Activated CD4-positive, alpha-beta T cell treated with anti-CD3 and anti-CD28 coated beads, Interleukin-2, amount 10 ng/mL, durations not matched to agents 7 days and 5 days (primary cell): ENCODE data around the gene S100Z. TPM values are rescaled to one million over a fixed set of nuclear protein-coding genes. Genes with fewer than 3 reads are reported as not detected.

Experiments
- CTCF ChIA-PET: fragments of 350-600 bp; sonication (Branson Sonifier 250); formaldehyde crosslinking; loops from one replicate; lab custom pipeline; 2021; ENCODE audit warnings: antibody characterized with exemption; lab: Charles Lee
- POLR2A ChIA-PET: fragments of 350-600 bp; sonication (Branson Sonifier 250); formaldehyde crosslinking; loops from one replicate; lab custom pipeline; 2021; ENCODE audit warnings: antibody characterized with exemption; lab: Charles Lee
- DNase-seq: peaks from one replicate; pipeline ENCODE4 v3.0.0-alpha.2; 2020
- H3K27ac Mint-ChIP-seq: one replicate; pipeline ENCODE4 v1.8.0; 2021; ENCODE audit warnings: mild to moderate bottlenecking, moderate library complexity, mixed read lengths
- H3K27me3 Mint-ChIP-seq: one replicate; pipeline ENCODE4 v1.8.0; 2021; ENCODE audit warnings: mixed read lengths
- H3K36me3 Mint-ChIP-seq: one replicate; pipeline ENCODE4 v1.8.0; 2021; ENCODE audit warnings: low read depth, mixed read lengths
- H3K4me1 Mint-ChIP-seq: one replicate; pipeline ENCODE4 v1.8.0; 2021; ENCODE audit warnings: mixed read lengths
- H3K4me3 Mint-ChIP-seq: one replicate; pipeline ENCODE4 v1.8.0; 2021; ENCODE audit warnings: mild to moderate bottlenecking, moderate library complexity, mixed read lengths
- H3K9me3 Mint-ChIP-seq: one replicate; pipeline ENCODE4 v1.8.0; 2021; ENCODE audit warnings: mixed read lengths
- total RNA-seq, 2 experiments: library from RNA; stranded (reverse); gene quantifications; one replicate each; pipeline ENCODE4 v1.2.3, GENCODE V29; 2021

Gene S100Z
- total RNA-seq, 2 experiments from 2014 or later, result 1.8 to 2.2 TPM

DNA sequence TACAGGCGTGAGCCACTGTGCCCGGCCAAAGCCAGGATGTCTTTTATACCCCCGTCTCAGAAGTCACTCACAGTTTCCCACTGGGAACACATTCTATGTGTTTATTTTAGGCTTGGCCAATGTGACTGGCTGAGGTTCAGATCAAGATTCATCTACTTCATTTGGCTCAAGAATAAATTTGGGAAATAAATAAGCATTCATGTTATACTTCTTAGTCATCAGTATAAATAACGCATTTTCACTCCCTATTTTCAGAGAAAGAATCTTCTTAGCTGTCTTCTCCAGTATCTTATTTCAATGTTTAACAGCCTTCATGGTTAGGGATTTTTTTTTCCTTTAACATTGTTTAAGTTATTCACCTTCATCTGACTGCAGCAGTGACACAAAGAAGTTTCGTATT lies 11.8 kb downstream of the S100Z start:
- ChIA-PET CTCF (interaction anchor here (0.7 to 1.1 kb wide), 2 partner anchors 9 to 1000 kb away, joined by 3 read pairs; no protein-coding TSS in a partner anchor), POLR2A (no interaction called here)
- Mint-ChIP-seq H3K27me3 (no peaks in the 10 kb centered on the region), H3K36me3 (peaks cover 3% of the 10 kb centered on the region), H3K4me1 (peaks cover 5% of the 10 kb centered on the region), H3K4me3 (no peak overlapping the region), H3K9me3 (peaks cover 3% of the 10 kb centered on the region), H3K27ac (no peak overlapping the region)
- no peak for DNase-seq

DNA sequence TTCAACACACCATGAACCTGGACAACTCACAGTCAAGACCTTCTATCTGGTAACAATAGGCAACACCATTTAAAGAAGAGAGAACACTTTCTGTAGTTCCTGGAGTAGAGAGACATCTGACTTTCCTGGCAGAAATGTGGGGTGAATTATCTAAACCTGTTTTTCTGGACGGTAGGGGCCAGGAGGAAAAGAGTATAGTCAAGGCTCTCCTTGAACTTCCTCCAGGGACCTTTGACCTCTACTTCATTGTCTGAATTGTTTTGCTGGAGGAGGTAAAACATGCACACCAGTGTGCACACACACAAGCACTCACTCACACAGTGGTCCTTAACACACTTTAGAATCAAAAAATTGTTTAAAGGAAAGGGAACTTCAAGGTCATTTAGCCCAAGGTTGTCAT lies 13.2 kb downstream of the S100Z start:
- ChIA-PET POLR2A (no interaction called here), CTCF (no interaction called here)
- peaks cover 3% of the 10 kb centered on the region for H3K4me1 Mint-ChIP-seq
- no peaks in the 10 kb centered on the region for H3K9me3 Mint-ChIP-seq
- no peak for DNase-seq
- H3K36me3 Mint-ChIP-seq, result no peaks in the 10 kb centered on the region
- no peak overlapping the region for H3K27ac Mint-ChIP-seq
- no peak overlapping the region for H3K4me3 Mint-ChIP-seq
- H3K27me3 Mint-ChIP-seq, result no peaks in the 10 kb centered on the region

DNA sequence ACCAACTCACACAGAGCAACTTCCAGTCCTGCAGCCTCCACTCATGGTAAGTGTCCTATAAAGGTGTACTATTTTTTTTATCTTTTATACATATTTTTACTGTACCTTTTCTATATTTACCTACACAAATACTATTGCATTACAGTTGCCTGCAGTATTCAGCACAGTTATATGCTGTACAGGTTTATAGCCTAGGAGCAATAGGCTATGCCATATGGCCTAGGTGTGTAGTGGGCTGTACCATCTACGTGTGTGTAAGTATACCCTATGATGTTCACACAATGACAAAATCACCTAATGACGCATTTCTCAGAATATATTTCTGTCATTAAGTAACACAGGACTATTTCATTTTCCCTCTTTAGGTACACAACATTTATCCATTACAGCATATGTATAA lies 16.7 kb downstream of the S100Z start:
- Mint-ChIP-seq H3K4me1 (peaks cover 4% of the 10 kb centered on the region), H3K9me3 (no peaks in the 10 kb centered on the region), H3K4me3 (no peak overlapping the region), H3K27ac (no peak overlapping the region), H3K36me3 (no peaks in the 10 kb centered on the region), H3K27me3 (no peaks in the 10 kb centered on the region)
- ChIA-PET CTCF (interaction anchor here (3.9 kb wide), 1 partner anchor 8 kb away, joined by 14 read pairs; no protein-coding TSS in a partner anchor), POLR2A (no interaction called here)
- no peak for DNase-seq

DNA sequence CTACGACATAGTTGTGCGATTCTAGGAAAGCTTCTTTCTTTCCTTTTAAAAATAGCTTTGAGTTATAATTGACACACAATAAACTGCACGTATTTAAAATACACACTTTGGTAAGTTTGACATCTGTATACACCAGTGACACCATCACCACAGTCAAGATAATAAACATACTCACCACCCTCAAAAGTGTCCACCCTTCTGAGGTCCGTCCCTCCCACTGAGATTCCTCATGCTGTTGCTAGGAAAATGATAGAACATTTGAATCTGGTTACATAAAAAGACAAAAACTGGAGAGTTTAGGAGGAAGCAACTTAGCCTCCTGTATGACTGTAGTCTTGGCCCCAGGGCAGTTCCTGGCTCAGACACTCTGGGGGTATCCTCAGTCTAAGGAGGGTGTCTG lies 17.2 kb downstream of the S100Z start:
- H3K9me3 Mint-ChIP-seq, result no peaks in the 10 kb centered on the region
- H3K4me3 Mint-ChIP-seq, result no peak overlapping the region
- no peak for DNase-seq
- H3K4me1 Mint-ChIP-seq, result peaks cover 4% of the 10 kb centered on the region
- POLR2A ChIA-PET, result no interaction called here
- no peaks in the 10 kb centered on the region for H3K27me3 Mint-ChIP-seq
- no peaks in the 10 kb centered on the region for H3K36me3 Mint-ChIP-seq
- no peak overlapping the region for H3K27ac Mint-ChIP-seq
- CTCF ChIA-PET, result interaction anchor here (0.6 to 3.9 kb wide), 3 partner anchors 8 to 209 kb away, joined by 3 to 14 read pairs (median 5); no protein-coding TSS in a partner anchor

DNA sequence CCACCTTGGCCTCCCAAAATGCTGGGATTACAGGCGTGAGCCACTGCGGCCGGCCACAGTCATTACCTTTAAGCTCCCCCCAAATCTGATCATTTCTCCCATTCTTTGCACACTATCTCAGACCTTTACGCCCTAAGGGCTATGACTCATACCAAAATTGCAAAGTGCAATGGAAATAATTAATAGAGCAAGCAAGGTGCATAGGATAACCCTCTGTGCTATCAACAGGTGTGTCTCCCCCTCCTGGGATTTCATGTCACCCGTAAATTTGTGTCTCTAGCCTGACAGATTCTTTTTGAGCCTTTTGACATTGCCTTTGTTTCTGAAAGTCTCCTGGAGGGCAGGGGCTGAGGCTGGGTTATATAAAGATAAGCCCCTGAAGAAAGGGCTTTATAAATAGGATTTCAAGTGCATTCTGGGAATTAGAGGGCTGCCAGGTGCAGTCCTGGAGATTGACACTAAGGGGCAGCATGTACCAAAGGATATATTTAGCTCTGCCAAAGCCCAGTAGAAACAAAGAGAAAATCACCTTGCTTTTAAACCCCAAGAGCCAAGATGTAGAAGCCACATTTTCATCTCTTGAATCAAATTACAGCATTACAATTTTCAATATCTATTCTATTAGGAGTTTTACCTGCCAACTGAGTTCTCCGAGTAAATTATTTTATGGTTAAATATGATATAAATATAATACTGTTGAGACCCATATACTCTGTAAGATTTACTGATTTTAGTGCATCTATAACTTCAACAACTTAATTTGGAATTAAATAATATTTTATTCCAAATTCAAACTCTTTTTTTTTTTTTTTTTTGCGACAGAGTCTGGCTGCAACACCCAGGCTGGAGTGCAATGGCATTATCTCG lies 18.2 kb downstream of the S100Z start:
- H3K36me3 Mint-ChIP-seq, result no peaks in the 10 kb centered on the region
- ChIA-PET CTCF (interaction anchor here (0.6 to 3.9 kb wide), 7 partner anchors 9 to 209 kb away, joined by 3 to 14 read pairs (median 4); no protein-coding TSS in a partner anchor), POLR2A (no interaction called here)
- H3K27ac Mint-ChIP-seq, result no peak overlapping the region
- H3K4me1 Mint-ChIP-seq, result peaks cover 4% of the 10 kb centered on the region
- peak; percentile 73 for DNase-seq
- no peaks in the 10 kb centered on the region for H3K27me3 Mint-ChIP-seq
- no peaks in the 10 kb centered on the region for H3K9me3 Mint-ChIP-seq
- no peak overlapping the region for H3K4me3 Mint-ChIP-seq

DNA sequence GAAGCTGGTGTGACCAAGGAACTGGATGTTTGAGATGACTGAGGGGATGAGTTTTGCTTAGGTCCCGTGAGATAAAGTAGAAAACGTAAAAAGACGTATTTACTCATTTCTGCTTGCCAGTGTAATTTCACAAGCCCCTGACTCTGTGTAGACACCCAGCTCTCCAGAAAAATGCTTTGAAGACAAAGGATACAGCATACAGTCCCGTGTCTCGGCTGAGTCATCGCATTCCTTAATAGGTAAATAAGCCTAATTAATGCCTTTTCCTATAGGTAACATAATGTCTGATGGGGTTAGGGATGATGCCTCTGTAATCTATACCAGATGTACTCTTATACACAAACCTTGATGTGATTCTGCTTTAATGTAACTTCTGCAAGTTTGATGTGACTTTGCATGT lies 20.2 kb downstream of the S100Z start:
- no peaks in the 10 kb centered on the region for H3K36me3 Mint-ChIP-seq
- H3K4me1 Mint-ChIP-seq, result peaks cover 7% of the 10 kb centered on the region
- H3K4me3 Mint-ChIP-seq, result no peak overlapping the region
- ChIA-PET POLR2A (interaction anchor here (0.6 kb wide), 1 partner anchor 34 kb away, joined by 4 read pairs; no protein-coding TSS in a partner anchor), CTCF (interaction anchor here (0.8 to 3.9 kb wide), 2 partner anchors 8 to 11 kb away, joined by 3 to 14 read pairs; no protein-coding TSS in a partner anchor)
- no peaks in the 10 kb centered on the region for H3K27me3 Mint-ChIP-seq
- DNase-seq, result no peak
- no peak overlapping the region for H3K27ac Mint-ChIP-seq
- no peaks in the 10 kb centered on the region for H3K9me3 Mint-ChIP-seq

DNA sequence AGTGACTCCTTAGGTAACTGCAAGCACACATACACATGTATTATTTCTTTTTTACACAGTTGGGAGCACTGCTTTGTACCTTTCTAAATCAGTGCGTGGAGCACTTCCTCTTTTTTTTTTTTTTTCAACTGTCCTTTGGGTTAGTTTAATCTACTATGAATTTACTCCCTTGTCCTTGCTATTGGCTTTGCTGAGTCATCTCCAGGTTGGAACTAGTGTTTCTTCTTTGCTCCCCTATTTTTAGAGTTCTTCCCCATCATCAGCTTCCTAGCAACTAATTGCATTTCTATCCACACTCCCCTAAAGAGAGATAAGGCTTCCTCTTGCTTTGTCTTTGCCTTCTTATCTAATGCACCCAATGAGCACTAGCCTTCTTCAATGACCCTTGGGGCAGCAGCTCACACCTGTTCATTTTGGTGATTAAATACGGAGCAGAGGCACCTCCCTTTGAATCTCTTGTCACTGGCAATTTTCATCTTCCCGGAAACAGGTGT lies 24.3 kb downstream of the S100Z start:
- DNase-seq, result no peak
- no peak overlapping the region for H3K4me3 Mint-ChIP-seq
- ChIA-PET POLR2A (interaction anchor here (0.5 kb wide), 1 partner anchor 74 kb away, joined by 5 read pairs; no protein-coding TSS in a partner anchor), CTCF (interaction anchor here (0.6 kb wide), 2 partner anchors 210 to 521 kb away, joined by 3 to 5 read pairs; no protein-coding TSS in a partner anchor)
- no peaks in the 10 kb centered on the region for H3K36me3 Mint-ChIP-seq
- H3K27ac Mint-ChIP-seq, result no peak overlapping the region
- no peaks in the 10 kb centered on the region for H3K27me3 Mint-ChIP-seq
- peaks cover 4% of the 10 kb centered on the region for H3K4me1 Mint-ChIP-seq
- H3K9me3 Mint-ChIP-seq, result no peaks in the 10 kb centered on the region

DNA sequence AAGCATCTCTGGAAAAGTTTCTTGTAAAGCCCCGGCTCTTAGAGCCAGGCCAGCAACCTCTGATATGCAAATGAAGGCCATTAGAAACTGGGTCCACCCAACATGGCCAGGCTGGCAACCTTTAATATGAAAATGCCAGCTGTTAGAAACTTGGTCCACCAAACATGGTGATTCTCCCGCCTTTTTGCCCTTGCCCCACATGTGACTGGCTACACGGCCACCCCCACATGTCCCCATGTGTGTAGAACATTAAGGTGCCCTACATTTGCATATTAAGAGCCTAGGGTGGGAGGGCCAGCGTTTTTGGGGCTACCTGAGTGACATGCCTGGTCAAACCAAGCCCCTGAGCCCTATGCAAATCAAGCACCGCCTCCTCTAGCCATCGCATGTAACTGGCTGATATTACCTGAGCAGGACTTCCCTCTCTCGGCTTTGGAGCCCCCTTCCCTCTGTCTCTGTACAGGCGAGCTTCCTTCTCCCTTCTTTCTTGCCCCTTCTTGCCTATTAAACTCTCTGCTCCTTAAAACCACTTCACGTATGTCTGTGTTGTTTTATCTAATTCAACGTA lies 39.0 kb downstream of the S100Z start:
- POLR2A ChIA-PET, result no interaction called here
- Mint-ChIP-seq H3K4me1 (no peaks in the 10 kb centered on the region), H3K9me3 (no peaks in the 10 kb centered on the region), H3K27ac (no peak overlapping the region), H3K27me3 (peaks cover 8% of the 10 kb centered on the region), H3K4me3 (no peak overlapping the region), H3K36me3 (peaks cover 3% of the 10 kb centered on the region)
- CTCF ChIA-PET, result interaction anchor here (1.1 kb wide), 1 partner anchor 21 kb away, joined by 5 read pairs; no protein-coding TSS in a partner anchor
- DNase-seq, result no peak

DNA sequence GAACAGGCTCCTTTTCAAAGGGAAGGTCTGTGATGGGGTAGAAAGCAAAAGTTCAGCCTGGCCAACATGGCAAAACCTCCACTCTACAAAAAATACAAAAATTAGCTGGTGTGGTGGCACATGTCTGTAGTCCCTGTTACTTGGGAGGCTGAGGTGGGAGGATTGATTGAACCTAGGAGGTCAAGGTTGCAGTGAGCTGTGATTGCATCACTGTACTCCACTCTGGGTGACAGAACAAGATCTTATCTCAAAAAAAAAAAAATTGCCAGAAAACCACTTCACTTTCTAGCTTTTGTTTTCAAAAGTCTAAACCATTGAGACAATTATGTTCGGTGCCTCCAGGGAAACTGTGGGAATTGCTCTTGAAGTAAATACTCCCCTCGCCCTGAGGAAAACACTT lies 43.5 kb downstream of the S100Z start:
- ChIA-PET CTCF (interaction anchor here (0.6 to 0.8 kb wide), 3 partner anchors 89 to 1286 kb away, joined by 3 to 6 read pairs (median 4); no protein-coding TSS in a partner anchor), POLR2A (no interaction called here)
- H3K4me1 Mint-ChIP-seq, result no peaks in the 10 kb centered on the region
- H3K9me3 Mint-ChIP-seq, result peaks cover 9% of the 10 kb centered on the region
- H3K4me3 Mint-ChIP-seq, result no peak overlapping the region
- peaks cover 10% of the 10 kb centered on the region for H3K27me3 Mint-ChIP-seq
- H3K27ac Mint-ChIP-seq, result no peak overlapping the region
- H3K36me3 Mint-ChIP-seq, result peaks cover 3% of the 10 kb centered on the region
- no peak for DNase-seq

DNA sequence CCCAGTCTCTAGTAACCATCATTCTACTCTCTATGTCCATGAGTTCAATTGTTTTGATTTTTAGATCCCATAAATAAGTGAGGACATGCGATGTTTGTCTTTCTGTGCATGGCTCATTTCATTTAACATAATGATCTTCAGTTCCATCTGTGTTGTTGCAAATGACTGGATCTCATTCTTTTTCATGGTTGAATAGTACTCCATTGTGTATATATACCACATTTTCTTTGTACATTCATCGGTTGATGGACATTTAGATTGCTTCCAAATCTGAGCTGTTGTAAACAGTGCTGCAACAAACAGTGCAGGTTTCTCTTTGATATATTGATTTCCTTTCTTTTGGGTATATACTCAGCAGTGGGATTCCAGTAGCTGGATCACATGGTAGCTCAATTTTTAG lies 46.4 kb downstream of the S100Z start:
- no peaks in the 10 kb centered on the region for H3K4me1 Mint-ChIP-seq
- H3K36me3 Mint-ChIP-seq, result peaks cover 19% of the 10 kb centered on the region
- H3K4me3 Mint-ChIP-seq, result no peak overlapping the region
- ChIA-PET POLR2A (no interaction called here), CTCF (no interaction called here)
- H3K9me3 Mint-ChIP-seq, result peaks cover 28% of the 10 kb centered on the region
- H3K27ac Mint-ChIP-seq, result no peak overlapping the region
- H3K27me3 Mint-ChIP-seq, result peaks cover 11% of the 10 kb centered on the region
- DNase-seq, result no peak

DNA sequence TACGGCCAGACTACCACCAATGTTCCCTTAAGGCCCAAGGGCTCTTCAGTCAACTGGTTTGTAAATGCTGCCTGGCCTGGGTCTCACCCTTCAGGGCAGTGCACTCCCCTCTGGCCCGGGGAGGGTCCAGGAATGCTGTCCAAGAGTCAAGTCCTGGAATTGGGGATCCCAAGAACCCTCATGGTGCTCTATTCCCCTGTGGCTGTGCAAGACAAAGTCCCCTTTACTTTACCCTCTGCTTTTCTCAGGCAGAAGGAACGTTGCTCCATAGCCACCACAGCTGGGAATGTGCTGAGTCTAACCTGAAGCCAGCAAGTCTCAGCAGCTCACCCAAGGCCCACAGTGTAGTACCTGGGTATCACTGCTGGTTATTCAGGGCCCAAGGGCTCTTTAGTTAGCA lies 51.7 kb downstream of the S100Z start:
- no peaks in the 10 kb centered on the region for H3K4me1 Mint-ChIP-seq
- H3K9me3 Mint-ChIP-seq, result peaks cover 28% of the 10 kb centered on the region
- peaks cover 2% of the 10 kb centered on the region for H3K27me3 Mint-ChIP-seq
- no peak overlapping the region for H3K4me3 Mint-ChIP-seq
- peaks cover 18% of the 10 kb centered on the region for H3K36me3 Mint-ChIP-seq
- no peak overlapping the region for H3K27ac Mint-ChIP-seq
- no peak for DNase-seq
- ChIA-PET CTCF (no interaction called here), POLR2A (no interaction called here)

DNA sequence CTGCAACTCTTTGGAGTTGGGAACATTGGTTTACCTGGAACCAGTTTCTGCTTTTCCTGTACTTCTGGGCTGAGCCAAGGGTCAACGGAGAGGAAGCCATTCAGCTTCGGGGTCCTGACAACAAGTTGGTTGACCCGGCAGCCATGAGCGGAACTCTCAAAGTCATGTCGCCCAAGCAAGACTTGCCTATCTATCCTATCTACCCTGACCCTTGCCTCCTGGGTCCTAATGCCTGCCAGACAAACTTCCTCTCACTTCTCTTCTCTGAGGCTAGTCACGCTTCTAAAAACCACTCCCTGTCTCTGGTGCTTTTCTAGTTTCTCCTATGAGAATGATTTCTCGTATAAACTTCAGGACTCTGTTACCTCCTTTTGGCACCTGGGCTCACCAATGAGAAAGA lies 58.4 kb downstream of the S100Z start:
- Mint-ChIP-seq H3K27me3 (no peaks in the 10 kb centered on the region), H3K36me3 (no peaks in the 10 kb centered on the region), H3K4me3 (no peak overlapping the region), H3K27ac (no peak overlapping the region), H3K9me3 (peaks cover 2% of the 10 kb centered on the region), H3K4me1 (no peaks in the 10 kb centered on the region)
- DNase-seq, result no peak
- ChIA-PET CTCF (no interaction called here), POLR2A (no interaction called here)
